ENCODE measurements around the gene ADAM15.

The ADAM15 gene

GRCh38 chr1:155086856-155087535, 35.9 kb downstream of the ADAM15 start:
- no peak for DNase-seq

- DNase-seq = peak; percentile 34 to 65
Observed at GRCh38 chr1:155091071-155092051, 40.2 kb downstream of the ADAM15 start.

- DNase-seq = no peak
Observed at GRCh38 chr1:155092131-155092530, 41.0 kb downstream of the ADAM15 start.

- no peak for DNase-seq
Observed at GRCh38 chr1:155092641-155093040, 41.5 kb downstream of the ADAM15 start.

- DNase-seq = peak; percentile 28 to 36
Observed at GRCh38 chr1:155093911-155094621, 43.0 kb downstream of the ADAM15 start.

GRCh38 chr1:155094622-155094948, 43.5 kb downstream of the ADAM15 start:
- no peak for DNase-seq

- no peak for DNase-seq
Observed at GRCh38 chr1:155099331-155099730, 48.2 kb downstream of the ADAM15 start.

GRCh38 chr1:155103325-155103724, 52.2 kb downstream of the ADAM15 start:
- DNase-seq = no peak

GRCh38 chr1:155104605-155105534, 53.8 kb downstream of the ADAM15 start:
- DNase-seq = no peak

- DNase-seq = no peak
Observed at GRCh38 chr1:155105604-155106011, 54.5 kb downstream of the ADAM15 start.

GRCh38 chr1:155106862-155107261, 55.7 kb downstream of the ADAM15 start:
- DNase-seq = no peak

GRCh38 chr1:155107309-155108264, 56.5 kb downstream of the ADAM15 start:
- DNase-seq = no peak

GRCh38 chr1:155108296-155108695, 57.2 kb downstream of the ADAM15 start:
- DNase-seq = no peak

- DNase-seq = no peak
Observed at GRCh38 chr1:155110381-155110780, 59.3 kb downstream of the ADAM15 start.

GRCh38 chr1:155110826-155111225, 59.7 kb downstream of the ADAM15 start:
- no peak for DNase-seq

Measured in hippocampal formation (tissue), 2 donors.